GM19025 (cell line): ENCODE data around the gene MRS2.

Experiments used
- ATAC-seq: cut with Tn5 transposase; IDR thresholded peaks from one replicate; pipeline ENCODE4 v1.9.1; 2021; ENCODE audit warnings: mild to moderate bottlenecking, low read depth, moderate library complexity; ENCODE audit not compliant: unreplicated experiment

MRS2 gene

DNA sequence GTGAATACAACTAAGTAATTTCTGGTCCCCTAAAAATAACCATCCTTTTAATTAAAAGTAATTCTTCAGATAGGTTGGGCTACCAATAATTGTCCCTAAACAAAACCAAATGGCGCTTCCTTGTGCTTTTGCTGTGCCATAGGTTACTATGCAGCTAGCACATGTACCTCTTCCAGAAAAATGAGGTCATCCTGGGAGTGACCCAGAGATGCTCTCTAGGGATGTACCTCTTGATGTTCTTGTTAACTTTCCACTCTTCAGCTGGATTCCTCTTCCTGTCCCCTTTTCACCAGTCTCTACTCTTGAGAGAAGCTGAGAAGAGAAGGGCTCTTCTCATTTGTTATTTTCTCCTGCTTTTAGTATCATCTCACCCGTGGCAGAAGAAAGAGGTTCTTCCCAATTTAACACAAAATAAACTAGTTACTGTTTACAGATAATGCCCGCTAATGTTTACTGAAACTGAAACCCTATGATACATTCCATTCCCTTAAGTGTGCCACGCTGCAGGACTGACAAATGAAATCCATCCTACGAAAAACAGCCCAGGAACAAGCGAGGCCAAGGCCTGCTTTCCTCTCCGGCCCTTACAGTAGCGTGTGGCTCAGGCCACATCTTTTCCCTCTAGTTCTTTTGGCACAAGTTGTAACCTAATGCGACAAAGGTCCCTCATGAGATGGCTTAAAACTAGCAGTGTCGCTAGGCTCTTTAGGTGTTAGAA lies 24.2 kb downstream of the MRS2 start:
- no peak for ATAC-seq

- no peak for ATAC-seq
Measured at GRCh38 chr6:24428615-24429014, 25.9 kb downstream of the MRS2 start.

DNA sequence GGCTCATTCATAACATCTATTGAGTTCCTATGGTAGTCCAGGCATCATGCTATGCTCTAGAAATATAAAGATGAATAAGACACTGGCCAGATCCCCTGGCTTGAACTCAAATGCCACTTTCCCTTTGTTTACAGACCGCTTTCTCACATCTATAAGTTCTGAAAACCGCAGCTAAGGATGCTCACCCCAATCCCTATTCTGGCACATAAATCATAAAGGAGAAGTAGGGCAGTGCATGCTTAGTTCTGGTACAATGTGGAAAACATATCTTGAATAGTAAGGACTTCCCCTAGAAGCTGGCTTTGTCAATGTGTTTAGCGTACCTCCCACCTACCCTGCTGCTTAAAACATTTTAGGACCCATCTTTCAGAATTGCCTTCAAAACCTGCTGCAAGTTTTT lies 26.4 kb downstream of the MRS2 start:
- ATAC-seq, result no peak

GRCh38 chr6:24430086-24430485 lies 27.4 kb downstream of the MRS2 start:
- no peak for ATAC-seq

GRCh38 chr6:24431045-24431451 lies 28.3 kb downstream of the MRS2 start:
- ATAC-seq, result no peak

DNA sequence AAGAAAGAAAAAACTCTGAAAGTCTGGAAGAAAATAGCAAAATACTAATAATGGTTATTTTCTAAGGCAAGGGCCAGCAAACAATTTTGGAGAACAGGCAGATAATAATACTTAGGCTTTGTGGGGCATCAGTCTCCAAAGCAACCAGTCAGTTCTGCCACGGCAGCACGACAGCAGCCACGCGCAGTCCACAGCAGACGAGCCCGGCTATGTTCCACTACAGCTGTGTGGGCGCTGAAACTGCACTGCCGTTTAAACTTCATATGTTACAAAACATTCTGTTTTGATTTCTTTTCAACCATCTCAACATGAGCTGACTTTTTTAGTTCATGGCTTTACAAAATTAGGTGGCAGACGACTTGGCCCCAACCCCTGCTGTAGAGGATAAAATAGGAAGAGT lies 29.9 kb downstream of the MRS2 start:
- no peak for ATAC-seq

- no peak for ATAC-seq
Measured at GRCh38 chr6:24436979-24437378, 34.2 kb downstream of the MRS2 start.

GRCh38 chr6:24439858-24440539 lies 37.3 kb downstream of the MRS2 start:
- no peak for ATAC-seq

DNA sequence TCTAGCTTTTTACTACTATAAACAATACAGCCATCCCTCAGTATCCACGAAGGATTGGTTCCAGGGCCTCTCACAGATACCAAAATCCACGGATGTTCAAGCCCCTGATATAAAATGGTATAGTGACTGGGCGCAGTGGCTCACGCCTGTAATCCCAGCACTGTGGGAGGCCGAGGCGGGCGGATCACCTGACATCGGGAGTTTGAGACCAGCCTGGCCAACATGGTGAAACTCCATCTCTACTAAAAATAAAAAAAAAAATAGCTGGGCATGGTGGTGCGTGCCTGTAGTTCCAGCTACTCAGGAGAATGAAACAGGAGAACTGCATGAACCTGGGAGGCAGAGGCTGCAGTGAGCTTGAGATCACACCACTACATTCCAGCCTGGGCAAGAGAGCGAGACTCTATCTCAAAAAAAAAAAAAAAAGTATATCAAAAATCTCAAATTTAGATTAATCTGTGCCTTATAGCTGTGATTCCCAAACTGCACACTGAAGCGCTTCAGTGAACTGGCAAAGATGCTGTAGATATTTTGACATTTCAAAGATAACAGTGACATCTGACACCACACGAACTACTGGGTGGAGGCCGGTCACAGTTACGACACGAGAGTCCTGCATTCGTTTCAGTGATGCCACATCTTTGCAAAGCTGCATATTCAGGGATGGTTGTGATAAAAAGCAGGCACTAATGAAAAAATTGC lies 38.3 kb downstream of the MRS2 start:
- ATAC-seq, result no peak

GRCh38 chr6:24441599-24441904 lies 38.8 kb downstream of the MRS2 start:
- no peak for ATAC-seq

DNA sequence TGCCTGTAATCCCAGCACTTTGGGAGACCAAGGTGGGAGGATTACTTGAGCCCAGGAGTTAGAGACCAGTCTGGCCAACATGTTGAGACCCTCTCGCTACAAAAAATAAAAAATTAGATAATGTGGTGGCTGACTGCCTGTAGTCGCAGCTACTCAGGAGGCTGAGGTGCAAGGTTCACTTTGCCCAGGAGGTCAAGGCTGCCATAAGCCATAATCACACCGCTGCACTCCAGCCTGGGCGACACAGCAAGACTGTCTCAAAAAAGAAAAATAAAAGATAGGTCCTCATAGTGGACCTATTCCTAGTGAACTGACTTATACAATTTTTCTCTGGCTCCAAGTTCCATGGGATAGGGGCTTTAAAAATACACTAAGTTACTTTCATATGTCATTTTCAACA lies 41.9 kb downstream of the MRS2 start:
- ATAC-seq, result no peak

- no peak for ATAC-seq
Measured at GRCh38 chr6:24445704-24446103, 43.0 kb downstream of the MRS2 start.

DNA sequence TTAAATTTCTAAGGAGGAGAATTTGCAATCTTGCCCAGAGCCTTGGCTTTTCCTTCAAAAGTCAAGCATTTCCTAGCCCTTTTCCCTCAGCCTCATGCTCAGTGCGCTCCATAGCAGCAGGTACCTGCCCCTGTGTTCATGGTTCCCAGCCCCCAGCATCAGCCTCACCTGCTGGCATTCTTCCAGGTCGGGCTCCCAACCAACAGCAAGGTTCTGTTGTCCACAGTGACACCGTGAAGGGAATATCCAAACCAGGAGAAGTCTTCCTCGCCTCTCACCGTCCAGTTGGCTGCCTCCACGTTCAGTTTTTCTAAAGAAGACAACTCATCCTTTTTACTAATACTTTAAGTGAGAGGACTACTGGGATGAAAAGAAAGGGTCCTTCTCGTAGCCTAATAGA lies 43.9 kb downstream of the MRS2 start:
- no peak for ATAC-seq

- ATAC-seq, result no peak
Measured at GRCh38 chr6:24448396-24448795, 45.7 kb downstream of the MRS2 start.

GRCh38 chr6:24448828-24449525 lies 46.2 kb downstream of the MRS2 start:
- no peak for ATAC-seq

DNA sequence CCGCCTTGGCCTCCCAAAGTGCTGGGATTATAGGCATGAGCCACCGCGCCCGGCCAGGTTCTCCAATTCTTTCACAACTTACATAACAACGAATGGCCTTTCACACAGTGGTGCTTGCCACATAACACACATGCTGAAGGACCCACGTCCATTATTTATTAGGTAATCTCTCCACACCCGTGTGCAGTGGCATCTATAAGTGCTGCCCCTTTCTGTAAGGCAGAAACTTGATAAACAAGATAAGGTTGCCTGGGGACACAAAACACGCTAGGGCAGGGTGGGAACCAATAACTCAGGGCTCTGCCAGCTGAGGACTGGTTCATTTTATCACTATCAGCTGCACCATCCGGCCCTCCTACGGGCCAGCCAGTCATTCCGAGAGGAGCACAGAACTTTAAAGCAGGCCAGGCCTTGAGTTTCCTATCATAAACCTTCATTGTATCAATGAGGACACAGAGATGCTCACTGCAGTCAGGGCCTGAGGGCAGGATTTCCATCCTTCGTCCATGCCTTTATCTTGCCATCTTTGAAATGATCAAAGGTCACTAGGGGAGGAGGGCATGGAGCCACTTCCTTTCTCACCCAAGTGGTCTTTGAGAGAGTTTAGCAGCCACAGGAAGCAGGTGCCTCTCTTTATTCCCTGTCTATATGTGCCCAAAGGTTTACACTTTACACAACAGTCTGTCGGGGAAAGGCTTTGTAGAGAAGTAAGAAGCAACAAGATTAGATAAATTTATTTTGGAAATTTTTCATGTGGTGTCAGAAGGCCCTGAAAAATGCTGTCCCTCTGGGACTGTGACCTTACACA lies 49.0 kb downstream of the MRS2 start:
- no peak for ATAC-seq

DNA sequence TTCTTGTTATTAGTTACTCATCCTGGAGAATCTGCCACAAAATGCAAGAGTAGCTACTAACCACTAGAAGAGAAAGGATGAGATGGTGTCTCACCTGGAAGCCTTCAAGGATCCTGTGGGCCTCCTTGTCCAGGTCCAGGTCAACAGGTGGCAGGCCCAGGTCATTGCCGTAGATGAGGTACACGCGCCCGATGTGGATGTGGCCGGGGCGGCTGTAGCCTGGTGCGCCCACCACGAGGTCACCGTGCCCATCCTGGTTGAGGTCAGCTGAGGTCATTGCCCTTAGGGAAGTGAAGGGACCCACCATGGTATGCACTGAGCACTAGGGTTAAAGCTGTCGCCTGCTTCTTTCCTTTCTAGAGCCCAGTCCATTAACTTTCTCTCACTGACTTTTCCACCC lies 51.2 kb downstream of the MRS2 start:
- no peak for ATAC-seq

DNA sequence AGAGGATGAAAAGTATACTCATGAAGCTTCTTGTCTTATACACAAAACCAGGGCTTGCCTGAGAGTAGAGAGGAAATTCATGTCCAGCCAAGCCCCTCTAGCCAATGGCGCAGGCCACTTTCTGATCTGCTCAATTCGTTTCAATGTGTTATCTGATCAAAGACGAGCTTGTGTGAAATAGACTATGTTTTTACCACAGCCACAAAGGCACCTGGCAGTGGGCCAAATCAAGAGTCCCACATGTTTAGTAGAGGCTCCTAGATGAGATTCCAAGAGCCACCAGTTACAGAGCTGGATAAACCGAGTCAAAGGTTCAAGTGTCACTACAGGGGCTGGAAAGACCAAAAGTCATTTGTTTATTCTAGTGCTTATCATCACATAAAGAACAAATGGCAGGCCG lies 51.7 kb downstream of the MRS2 start:
- ATAC-seq, result no peak

GRCh38 chr6:24455061-24455460 lies 52.3 kb downstream of the MRS2 start:
- no peak for ATAC-seq

DNA sequence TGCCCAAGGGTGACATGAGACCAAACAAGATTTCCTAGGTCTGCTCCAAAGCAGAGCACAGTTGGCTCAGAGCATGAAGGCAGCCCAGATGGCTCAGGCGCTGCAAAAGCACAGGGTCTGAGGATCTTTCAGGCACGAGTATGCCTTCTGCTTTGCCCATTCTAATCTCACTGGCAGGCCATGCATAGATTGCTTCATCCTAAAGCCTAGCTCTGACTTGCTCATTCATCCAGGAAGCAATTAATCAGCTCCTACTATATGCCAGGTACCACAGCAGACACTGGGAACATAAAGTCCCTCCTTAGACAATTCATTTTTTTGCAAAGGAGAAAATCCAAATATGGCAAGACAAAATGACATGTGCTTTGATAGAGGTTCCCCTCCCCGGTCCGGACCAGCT lies 55.4 kb downstream of the MRS2 start:
- ATAC-seq, result no peak

GRCh38 chr6:24458941-24459340 lies 56.2 kb downstream of the MRS2 start:
- no peak for ATAC-seq
